ENCODE data around the gene GRHL1.
"Not testable (repeated sequence)": the region's sequence is repeated elsewhere in the genome, so short reads cannot be mapped to it uniquely, and the experiment has no call there.

The GRHL1 gene

DNA sequence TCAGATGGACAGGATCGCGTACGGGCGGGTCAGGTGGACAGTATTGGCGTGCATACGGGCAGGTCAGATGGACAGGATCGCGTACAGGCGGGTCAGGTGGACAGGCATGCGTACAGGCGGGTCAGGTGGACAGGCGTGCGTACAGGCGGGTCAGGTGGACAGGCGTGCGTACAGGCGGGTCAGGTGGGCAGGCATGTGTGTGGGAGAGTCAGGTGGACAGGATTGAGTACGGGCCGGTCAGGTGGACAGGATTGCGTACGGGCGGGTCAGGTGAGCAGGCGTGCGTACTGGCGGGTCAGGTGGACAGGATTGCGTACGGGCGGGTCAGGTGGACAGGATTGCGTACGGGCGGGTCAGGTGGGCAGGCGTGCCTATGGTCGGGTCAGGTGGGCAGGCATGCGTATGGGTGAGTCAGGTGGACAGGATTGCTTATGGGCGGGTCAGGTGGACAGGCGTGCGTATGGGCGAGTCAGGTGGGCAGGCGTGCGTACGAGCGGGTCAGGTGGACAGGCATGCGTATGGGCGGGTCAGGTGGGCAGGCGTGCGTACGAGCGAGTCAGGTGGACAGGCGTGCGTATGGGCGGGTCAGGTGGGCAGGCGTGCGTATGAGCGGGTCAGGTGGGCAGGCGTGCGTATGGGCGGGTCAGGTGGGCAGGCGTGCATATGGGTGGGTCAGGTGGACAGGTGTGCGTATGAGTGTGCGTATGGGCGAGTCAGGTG, 60.3 kb downstream of the GRHL1 start:
- H3K27me3 ChIP-seq (ENCODE audit: insufficient read depth, low read length); H2BK12ac ChIP-seq (ENCODE audit: low read length); H2AK5ac ChIP-seq (ENCODE audit: low read length); H2BK5ac ChIP-seq (ENCODE audit: low read depth, low read length, poor library complexity); H3K23ac ChIP-seq (ENCODE audit: low read length); H3K14ac ChIP-seq (ENCODE audit: low read length); H4K91ac ChIP-seq (ENCODE audit: low read depth, low read length); H3K27ac ChIP-seq (ENCODE audit: low read depth, low read length); H4K8ac ChIP-seq (ENCODE audit: low read depth, low read length); H3K79me2 ChIP-seq (ENCODE audit: control insufficient read depth, insufficient read depth, low read length, poor library complexity); H3K4me3 ChIP-seq (ENCODE audit: low read depth, low read length); H2BK120ac ChIP-seq (ENCODE audit: insufficient read depth, low read length, poor library complexity); H3K4me2 ChIP-seq (ENCODE audit: low read length); H3K36me3 ChIP-seq (ENCODE audit: control insufficient read depth in 1 of 2, insufficient read depth in 2 of 2, low read length in 2 of 2); H3K9ac ChIP-seq (ENCODE audit: low read length); H2AFZ ChIP-seq (ENCODE audit: insufficient read depth, low read length, poor library complexity); H3K4ac ChIP-seq (ENCODE audit: low read depth, low read length); H3K79me1 ChIP-seq (ENCODE audit: low read length); H4K12ac ChIP-seq (ENCODE audit: low read depth, low read length); H3K18ac ChIP-seq (ENCODE audit: low read length): not testable (repeated sequence)
- peak; percentile 83 for DNase-seq
- WGBS (ENCODE audit: extremely low coverage, insufficient coverage, insufficient read length): no CpG with 5 or more reads among the region's 61 CpGs
- Histone ChIP-seq H3K4me1 (ENCODE audit: control insufficient read depth in 1 of 2, insufficient read depth in 2 of 2, low read length in 2 of 2) (peaks cover 8 to 11% of the 10 kb centered on the region in 2 experiments), H3K9me3 (ENCODE audit: insufficient read depth, low read depth, low read length) (peaks cover 32% of the 10 kb centered on the region)

DNA sequence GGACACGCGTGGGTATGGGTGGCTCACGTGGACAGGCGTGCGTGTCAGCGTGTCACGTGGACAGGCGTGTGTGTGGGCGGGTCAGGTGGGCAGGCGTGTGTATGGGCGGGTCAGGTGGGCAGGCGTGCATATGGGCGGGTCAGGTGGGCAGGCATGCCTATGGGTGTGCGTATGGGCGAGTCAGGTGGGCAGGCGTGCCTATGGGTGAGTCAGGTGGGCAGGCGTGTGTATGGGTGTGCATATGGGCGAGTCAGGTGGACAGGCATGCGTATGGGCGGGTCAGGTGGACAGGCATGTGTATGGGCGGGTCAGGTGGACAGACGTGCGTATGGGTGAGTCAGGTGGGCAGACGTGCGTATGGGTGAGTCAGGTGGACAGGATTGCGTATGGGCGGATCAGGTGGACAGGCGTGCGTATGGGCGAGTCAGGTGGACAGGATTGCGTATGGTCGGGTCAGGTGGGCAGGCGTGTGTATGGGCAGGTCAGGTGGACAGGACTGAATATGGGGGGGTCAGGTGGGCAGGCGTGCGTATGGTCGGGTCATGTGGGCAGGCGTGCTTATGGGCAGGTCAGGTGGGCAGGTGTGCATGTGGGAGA, 61.0 kb downstream of the GRHL1 start:
- not testable (repeated sequence) for H4K12ac ChIP-seq (ENCODE audit: low read depth, low read length); H3K4me2 ChIP-seq (ENCODE audit: low read length); H4K91ac ChIP-seq (ENCODE audit: low read depth, low read length); H2BK120ac ChIP-seq (ENCODE audit: insufficient read depth, low read length, poor library complexity); H3K27me3 ChIP-seq (ENCODE audit: insufficient read depth, low read length); H3K36me3 ChIP-seq (ENCODE audit: control insufficient read depth in 1 of 2, insufficient read depth in 2 of 2, low read length in 2 of 2); H2BK12ac ChIP-seq (ENCODE audit: low read length); H3K27ac ChIP-seq (ENCODE audit: low read depth, low read length); H3K23ac ChIP-seq (ENCODE audit: low read length); H3K9ac ChIP-seq (ENCODE audit: low read length); H3K4ac ChIP-seq (ENCODE audit: low read depth, low read length); H3K18ac ChIP-seq (ENCODE audit: low read length); H2BK5ac ChIP-seq (ENCODE audit: low read depth, low read length, poor library complexity); H2AFZ ChIP-seq (ENCODE audit: insufficient read depth, low read length, poor library complexity); H3K4me1 ChIP-seq (ENCODE audit: control insufficient read depth in 1 of 2, insufficient read depth in 2 of 2, low read length in 2 of 2); H3K14ac ChIP-seq (ENCODE audit: low read length); H2AK5ac ChIP-seq (ENCODE audit: low read length); H4K8ac ChIP-seq (ENCODE audit: low read depth, low read length); H3K79me1 ChIP-seq (ENCODE audit: low read length); H3K79me2 ChIP-seq (ENCODE audit: control insufficient read depth, insufficient read depth, low read length, poor library complexity)
- peak; percentile 78 to 88 for DNase-seq
- peak overlapping the region; percentile 37 for H3K4me3 ChIP-seq (ENCODE audit: low read depth, low read length)
- H3K9me3 ChIP-seq (ENCODE audit: insufficient read depth, low read depth, low read length): peaks cover 32% of the 10 kb centered on the region
- whole genome bisulfite sequencing (ENCODE audit: extremely low coverage, insufficient coverage, insufficient read length): no CpG with 5 or more reads among the region's 37 CpGs

DNA sequence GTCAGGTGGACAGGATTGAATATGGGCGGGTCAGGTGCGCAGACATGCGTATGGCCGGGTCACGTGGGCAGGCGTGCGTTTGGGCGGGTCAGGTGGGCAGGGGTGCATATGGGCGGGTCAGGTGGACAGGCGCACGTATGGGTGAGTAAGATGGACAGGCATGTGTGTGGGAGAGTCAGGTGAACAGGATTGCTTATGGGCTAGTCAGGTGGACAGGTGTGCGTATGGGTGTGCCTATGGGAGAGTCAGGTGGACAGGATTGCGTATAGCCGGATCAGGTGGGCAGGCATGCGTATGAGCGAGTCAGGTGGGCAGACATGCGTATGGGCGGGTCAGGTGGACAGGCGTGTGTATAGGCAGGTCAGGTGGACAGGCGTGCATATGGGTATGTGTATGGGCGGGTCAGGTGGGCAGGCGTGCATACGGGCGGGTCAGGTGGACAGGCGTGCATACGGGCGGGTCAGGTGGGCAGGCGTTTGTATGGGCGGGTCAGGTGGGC, 61.5 kb downstream of the GRHL1 start:
- Histone ChIP-seq H4K12ac (ENCODE audit: low read depth, low read length) (no peak overlapping the region), H3K27ac (ENCODE audit: low read depth, low read length) (no peak overlapping the region), H3K14ac (ENCODE audit: low read length) (no peak overlapping the region), H3K9me3 (ENCODE audit: insufficient read depth, low read depth, low read length) (peaks cover 32% of the 10 kb centered on the region), H2AFZ (ENCODE audit: insufficient read depth, low read length, poor library complexity) (no peak overlapping the region), H3K9ac (ENCODE audit: low read length) (no peak overlapping the region), H4K8ac (ENCODE audit: low read depth, low read length) (no peak overlapping the region), H4K91ac (ENCODE audit: low read depth, low read length) (no peak overlapping the region), H3K4me1 (ENCODE audit: control insufficient read depth in 1 of 2, insufficient read depth in 2 of 2, low read length in 2 of 2) (peaks cover 4 to 6% of the 10 kb centered on the region in 2 experiments), H3K4me3 (ENCODE audit: low read depth, low read length) (peak overlapping the region; percentile 37), H3K27me3 (ENCODE audit: insufficient read depth, low read length) (no peaks in the 10 kb centered on the region), H2BK5ac (ENCODE audit: low read depth, low read length, poor library complexity) (no peak overlapping the region), H3K79me1 (ENCODE audit: low read length) (no peaks in the 10 kb centered on the region), H3K79me2 (ENCODE audit: control insufficient read depth, insufficient read depth, low read length, poor library complexity) (no peaks in the 10 kb centered on the region), H3K23ac (ENCODE audit: low read length) (peak overlapping the region; percentile 6), H2BK120ac (ENCODE audit: insufficient read depth, low read length, poor library complexity) (no peak overlapping the region), H3K4ac (ENCODE audit: low read depth, low read length) (no peak overlapping the region), H3K36me3 (ENCODE audit: control insufficient read depth in 1 of 2, insufficient read depth in 2 of 2, low read length in 2 of 2) (no peaks in the 10 kb centered on the region), H2BK12ac (ENCODE audit: low read length) (no peak overlapping the region), H3K18ac (ENCODE audit: low read length) (no peak overlapping the region), H2AK5ac (ENCODE audit: low read length) (no peak overlapping the region), H3K4me2 (ENCODE audit: low read length) (no peak overlapping the region)
- peak; percentile 76 to 83 for DNase-seq
- WGBS (ENCODE audit: extremely low coverage, insufficient coverage, insufficient read length): no CpG with 5 or more reads among the region's 29 CpGs

DNA sequence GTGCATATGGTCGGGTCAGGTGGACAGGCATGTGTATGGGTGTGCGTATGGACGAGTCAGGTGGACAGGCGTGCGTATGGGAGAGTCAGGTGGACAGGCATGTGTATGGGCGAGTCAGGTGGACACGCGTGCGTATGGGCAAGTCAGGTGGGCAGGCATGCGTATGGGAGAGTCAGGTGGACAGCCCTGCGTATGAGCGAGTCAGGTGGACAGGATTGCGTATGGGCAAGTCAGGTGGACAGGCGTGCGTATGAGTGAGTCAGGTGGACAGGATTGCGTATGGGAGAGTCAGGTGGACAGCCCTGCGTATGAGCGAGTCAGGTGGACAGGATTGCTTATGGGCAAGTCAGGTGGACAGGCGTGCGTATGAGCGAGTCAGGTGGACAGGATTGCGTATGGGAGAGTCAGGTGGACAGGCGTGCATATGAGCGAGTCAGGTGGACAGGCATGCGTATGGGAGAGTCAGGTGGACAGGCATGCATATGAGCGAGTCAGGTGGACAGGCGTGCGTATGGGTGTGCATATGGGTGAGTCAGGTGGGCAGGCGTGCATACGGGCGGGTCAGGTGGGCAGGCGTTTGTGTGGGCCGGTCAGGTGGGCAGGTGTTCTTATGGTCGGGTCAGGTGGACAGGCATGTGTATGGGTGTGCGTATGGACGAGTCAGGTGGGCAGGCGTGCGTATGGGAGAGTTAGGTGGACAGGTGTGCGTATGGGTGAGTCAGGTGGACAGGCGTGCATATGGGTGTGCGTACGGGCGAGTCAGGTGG, 62.3 kb downstream of the GRHL1 start:
- H3K4me2 ChIP-seq (ENCODE audit: low read length); H3K14ac ChIP-seq (ENCODE audit: low read length); H3K4me3 ChIP-seq (ENCODE audit: low read depth, low read length); H3K4ac ChIP-seq (ENCODE audit: low read depth, low read length); H4K12ac ChIP-seq (ENCODE audit: low read depth, low read length); H3K36me3 ChIP-seq (ENCODE audit: control insufficient read depth in 1 of 2, insufficient read depth in 2 of 2, low read length in 2 of 2); H4K8ac ChIP-seq (ENCODE audit: low read depth, low read length); H4K91ac ChIP-seq (ENCODE audit: low read depth, low read length); H2BK120ac ChIP-seq (ENCODE audit: insufficient read depth, low read length, poor library complexity); H2BK12ac ChIP-seq (ENCODE audit: low read length); H3K79me2 ChIP-seq (ENCODE audit: control insufficient read depth, insufficient read depth, low read length, poor library complexity); H3K18ac ChIP-seq (ENCODE audit: low read length); H2AFZ ChIP-seq (ENCODE audit: insufficient read depth, low read length, poor library complexity); H3K9ac ChIP-seq (ENCODE audit: low read length); H2AK5ac ChIP-seq (ENCODE audit: low read length); H2BK5ac ChIP-seq (ENCODE audit: low read depth, low read length, poor library complexity); H3K79me1 ChIP-seq (ENCODE audit: low read length); H3K23ac ChIP-seq (ENCODE audit: low read length); H3K27ac ChIP-seq (ENCODE audit: low read depth, low read length); H3K4me1 ChIP-seq (ENCODE audit: control insufficient read depth in 1 of 2, insufficient read depth in 2 of 2, low read length in 2 of 2); H3K27me3 ChIP-seq (ENCODE audit: insufficient read depth, low read length): not testable (repeated sequence)
- peak; percentile 61 to 64 for DNase-seq
- 100% methylated on average over 2 of the region's 43 CpGs for WGBS (ENCODE audit: extremely low coverage, insufficient coverage, insufficient read length)
- peaks cover 32% of the 10 kb centered on the region for H3K9me3 ChIP-seq (ENCODE audit: insufficient read depth, low read depth, low read length)

Measured in trophoblast cell (in vitro differentiated cells and primary cell).